GM18861 (cell line): ENCODE measurements around the gene PLCB1.
A peak's percentile ranks its signal among the peaks of the same experiment; 100 is the strongest.

Experiments used
- ATAC-seq: cut with Tn5 transposase; IDR thresholded peaks from one replicate; pipeline ENCODE4 v1.9.1; 2021; ENCODE audit not compliant: unreplicated experiment

PLCB1 gene

DNA sequence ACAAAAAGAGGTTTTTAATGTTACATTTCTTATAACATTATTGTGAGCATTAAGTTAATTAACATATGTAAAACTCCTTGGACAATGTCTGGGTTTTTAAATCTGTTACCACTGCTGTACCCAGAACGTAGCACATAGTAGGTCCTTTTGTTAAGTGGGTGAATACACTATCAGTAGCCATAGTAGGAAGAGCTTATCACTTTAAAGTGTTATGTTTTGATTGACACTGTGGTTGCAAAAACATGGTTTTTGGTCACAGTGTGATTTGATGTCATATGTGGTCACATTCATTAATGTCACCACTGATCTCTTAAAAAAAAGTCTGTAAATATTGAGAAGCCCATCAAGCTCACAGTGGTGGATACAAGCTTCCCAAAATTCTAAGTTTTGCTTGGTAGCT is 160.7 kb downstream of the PLCB1 start:
- ATAC-seq, result no peak

- no peak for ATAC-seq
These were observed 161.7 kb downstream of the PLCB1 start for GRCh38 chr20:8293750-8294149.

DNA sequence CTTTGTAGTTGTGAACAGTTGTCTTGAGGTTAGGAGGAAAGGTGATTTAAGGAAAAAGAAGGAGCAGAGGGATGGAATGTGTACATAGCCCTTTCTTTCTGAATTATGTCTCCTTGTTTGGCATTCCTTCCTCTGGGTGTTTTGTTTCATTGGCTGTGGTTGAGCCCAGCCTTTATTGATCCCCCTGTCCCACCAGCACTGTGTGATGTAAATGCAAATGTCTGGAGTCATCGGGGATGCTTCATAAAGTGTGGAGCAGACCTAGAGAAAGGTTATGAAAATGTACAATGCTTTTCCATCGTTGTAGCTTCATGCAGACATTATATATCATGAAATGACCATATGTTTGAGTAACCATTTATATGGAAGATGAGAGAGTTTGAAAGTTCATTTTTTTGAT is 164.5 kb downstream of the PLCB1 start:
- no peak for ATAC-seq

- ATAC-seq, result no peak
These were observed 166.5 kb downstream of the PLCB1 start for GRCh38 chr20:8298426-8299043.

DNA sequence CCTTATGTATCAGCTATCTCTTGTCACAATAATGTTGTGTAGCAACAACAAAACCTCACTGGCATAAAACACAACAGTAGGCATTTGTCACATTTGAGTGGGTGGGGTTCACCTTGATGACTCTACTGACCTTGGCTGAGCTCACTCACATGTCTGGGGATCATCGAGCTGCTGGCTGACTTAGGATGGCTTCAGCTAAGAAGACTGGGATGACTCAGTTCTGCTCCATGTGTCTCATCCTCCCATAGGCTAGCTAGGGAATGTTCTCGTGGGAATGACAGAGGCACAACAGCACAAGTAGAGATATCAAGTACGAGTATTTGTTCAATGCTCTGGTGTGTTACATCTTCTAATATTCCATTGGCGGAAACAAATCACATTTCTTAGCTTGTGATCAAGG is 167.9 kb downstream of the PLCB1 start:
- ATAC-seq, result no peak

GRCh38 chr20:8301655-8302054 is 169.6 kb downstream of the PLCB1 start:
- ATAC-seq, result no peak

DNA sequence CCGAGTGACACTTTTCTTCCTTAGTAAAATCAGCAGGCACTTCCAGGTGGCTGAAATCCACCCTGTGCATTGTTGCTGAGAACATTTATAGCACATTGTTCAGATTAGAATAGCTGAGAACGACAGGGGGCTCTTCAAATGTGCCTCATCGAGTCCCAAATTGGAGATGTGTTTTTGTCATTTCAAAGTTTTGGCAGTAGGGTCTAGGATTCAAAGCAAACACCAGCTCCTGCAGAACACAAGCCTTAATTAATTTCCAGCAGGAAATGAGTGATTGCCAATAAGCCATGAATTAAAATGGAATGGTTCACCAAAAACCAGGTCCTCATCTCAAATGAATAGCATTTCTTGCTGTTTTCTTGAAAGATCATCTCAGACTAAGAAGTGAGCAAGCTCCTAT is 171.6 kb downstream of the PLCB1 start:
- ATAC-seq, result no peak

GRCh38 chr20:8304124-8304816 is 172.2 kb downstream of the PLCB1 start:
- no peak for ATAC-seq

DNA sequence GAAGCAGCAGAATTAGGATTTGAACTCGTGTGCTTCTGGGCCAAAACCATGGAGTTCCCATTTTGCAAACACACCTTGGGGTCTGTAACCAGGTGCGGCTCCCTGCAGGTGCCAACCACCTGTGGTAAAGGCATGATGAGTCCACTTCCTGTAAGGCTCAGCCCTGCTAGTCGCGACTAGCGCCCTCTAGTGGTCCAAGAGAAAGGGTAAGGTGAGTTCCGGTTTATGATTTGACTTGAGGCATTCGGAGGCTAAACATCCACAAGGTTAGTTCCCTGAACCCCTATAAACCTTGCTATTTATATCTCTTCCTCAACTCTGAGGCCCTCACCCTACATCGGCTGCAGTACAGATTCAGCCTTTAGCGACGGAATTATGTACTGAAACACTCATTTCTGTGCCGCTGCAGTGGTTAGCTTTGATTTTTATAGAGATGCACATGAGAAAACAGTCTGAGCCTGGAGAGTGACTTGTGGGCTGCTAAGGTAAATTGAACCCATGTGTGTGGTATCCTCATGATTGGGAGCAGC is 173.4 kb downstream of the PLCB1 start:
- ATAC-seq, result peak; percentile 89

DNA sequence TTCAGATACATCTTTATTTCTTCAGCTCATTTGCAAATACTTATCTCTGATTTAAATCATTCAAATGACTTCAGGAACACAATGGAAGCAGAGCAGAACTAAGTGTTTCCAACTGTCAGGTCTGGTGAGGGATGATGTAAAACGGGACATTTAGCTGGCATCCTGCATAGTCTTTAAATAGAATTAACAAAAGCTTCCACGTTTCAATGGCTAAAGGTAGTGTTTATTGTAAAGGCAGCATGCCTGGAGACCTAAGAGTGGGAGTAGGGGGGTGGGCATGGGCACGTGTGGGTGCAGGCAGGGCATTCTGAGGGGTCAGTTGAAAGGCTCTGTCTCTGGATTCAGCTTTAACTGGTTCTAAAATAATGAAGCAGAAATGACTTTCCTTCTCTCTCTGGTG is 174.9 kb downstream of the PLCB1 start:
- ATAC-seq, result no peak

GRCh38 chr20:8309634-8310033 is 177.6 kb downstream of the PLCB1 start:
- no peak for ATAC-seq

GRCh38 chr20:8310618-8311017 is 178.6 kb downstream of the PLCB1 start:
- ATAC-seq, result no peak

GRCh38 chr20:8313073-8313472 is 181.0 kb downstream of the PLCB1 start:
- ATAC-seq, result no peak

GRCh38 chr20:8315639-8316573 is 183.8 kb downstream of the PLCB1 start:
- ATAC-seq, result no peak

- no peak for ATAC-seq
These were observed 185.4 kb downstream of the PLCB1 start for GRCh38 chr20:8317448-8317847.

DNA sequence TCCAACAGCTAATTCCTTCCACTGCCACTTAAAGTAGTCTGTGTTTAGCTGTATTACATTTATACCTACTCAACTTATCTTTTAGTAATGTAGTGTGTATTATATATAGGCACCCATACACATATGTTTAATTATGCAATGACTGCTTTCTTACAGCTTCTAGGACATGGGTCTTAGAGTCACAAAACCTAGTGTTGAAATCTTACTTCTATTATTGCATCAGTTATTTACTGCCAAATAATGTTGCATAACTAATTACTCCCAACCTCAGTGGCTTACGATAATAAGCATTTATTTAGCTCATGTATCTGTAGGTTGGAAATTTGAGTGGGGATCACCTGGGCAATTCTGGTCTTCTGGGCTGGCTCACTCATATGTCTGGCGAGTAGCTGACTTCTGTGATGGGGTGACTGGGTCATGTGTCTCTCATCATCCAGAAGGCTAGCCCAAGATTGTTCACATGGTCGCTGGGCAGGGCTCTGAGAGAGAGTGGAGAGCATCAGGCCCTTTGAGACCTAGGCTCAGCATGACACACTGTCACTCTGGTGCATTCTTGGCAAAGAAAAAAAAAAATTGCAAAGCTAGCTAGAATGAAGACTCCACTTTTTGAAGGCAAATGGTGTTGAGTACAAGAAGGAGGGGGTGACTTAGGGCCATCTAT is 187.0 kb downstream of the PLCB1 start:
- no peak for ATAC-seq

DNA sequence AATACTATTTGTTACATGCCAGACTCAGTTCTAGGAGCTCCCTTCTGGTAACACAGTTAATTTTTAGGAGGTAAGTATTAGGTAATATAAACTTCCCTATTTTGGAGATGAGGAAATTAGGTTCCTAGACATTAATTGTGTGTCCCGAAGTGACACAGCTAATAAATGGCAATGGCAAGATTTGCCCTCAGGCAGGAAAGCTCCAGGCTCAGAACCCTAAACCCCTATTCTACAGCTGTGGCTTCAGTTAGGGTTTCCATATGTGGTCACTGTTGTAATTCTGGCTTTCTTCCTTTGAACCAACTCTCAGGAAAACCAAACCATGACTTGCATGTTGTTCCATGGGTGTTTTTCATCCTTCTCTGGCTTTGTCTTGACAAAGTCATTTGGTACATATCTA is 188.2 kb downstream of the PLCB1 start:
- ATAC-seq, result no peak

DNA sequence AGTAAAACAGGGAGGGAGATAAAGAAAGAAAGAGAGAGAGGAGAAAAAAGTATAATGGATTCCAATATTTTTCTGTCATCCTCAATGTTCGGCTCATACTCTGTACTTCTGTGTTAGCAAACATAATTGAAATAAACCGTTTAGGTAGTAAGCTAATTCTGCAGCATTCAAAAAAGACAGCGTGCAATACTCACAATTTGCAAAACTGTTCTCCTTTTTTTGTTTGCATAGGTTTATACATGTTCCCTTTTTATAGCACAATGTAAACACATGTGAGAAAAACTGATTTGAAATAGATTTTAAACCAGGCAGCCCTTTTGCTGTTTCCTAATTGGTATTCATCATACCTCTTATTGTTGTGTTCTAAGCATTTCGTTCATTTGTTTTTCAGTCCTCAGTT is 188.9 kb downstream of the PLCB1 start:
- ATAC-seq, result no peak

GRCh38 chr20:8322662-8323217 is 190.7 kb downstream of the PLCB1 start:
- ATAC-seq, result no peak

GRCh38 chr20:8326191-8326590 is 194.1 kb downstream of the PLCB1 start:
- ATAC-seq, result no peak

- no peak for ATAC-seq
These were observed 194.8 kb downstream of the PLCB1 start for GRCh38 chr20:8326899-8327298.
